Measurements from ENCODE around the gene LRP2. TPM values are rescaled to one million over a fixed set of nuclear protein-coding genes. Genes with fewer than 3 reads are reported as not detected.
"Not testable (repeated sequence)": the region's sequence is repeated elsewhere in the genome, so short reads cannot be mapped to it uniquely, and the experiment has no call there.

The LRP2 gene
- total RNA-seq, 2 donors from 2014 or later, result 0.37 to 0.70 TPM

DNA sequence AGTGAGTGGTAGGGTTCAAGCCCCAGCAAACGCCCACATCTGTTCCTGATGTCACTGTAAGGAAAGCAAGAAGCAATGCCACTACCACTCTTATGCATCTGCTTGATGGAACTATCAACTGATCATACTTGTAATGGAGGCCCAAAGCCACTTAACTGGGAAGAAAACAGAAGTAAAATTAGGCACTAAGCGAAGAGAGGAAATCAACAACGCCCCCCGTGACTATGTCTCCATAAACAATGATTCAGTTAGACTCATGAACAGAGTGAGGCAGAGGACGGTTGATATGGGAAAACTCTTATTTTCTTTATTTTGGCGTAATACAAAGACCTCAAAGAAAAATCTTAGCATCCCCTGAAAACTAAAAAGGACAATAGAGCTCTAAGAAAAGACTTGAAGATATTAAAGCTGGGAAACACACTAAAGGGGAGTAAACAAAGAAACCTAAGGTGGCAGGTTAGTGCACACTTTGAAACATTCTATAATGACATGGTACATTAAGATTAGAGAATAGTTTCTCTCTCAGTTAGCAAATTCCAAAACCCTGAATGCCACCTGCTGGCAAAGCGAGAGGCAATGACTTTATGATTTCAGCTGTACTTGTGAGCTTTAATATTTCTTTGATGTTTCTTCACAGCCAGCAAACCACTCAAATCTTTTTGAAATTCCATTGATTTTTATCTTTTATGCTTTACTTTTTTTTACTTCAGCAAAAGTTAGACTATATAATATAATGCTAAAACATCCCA lies 86.5 kb downstream of the LRP2 start:
- Mint-ChIP-seq H3K36me3 (ENCODE audit: insufficient read depth in 2 of 2) (no peaks in the 10 kb centered on the region), H3K27ac (no peak overlapping the region), H3K9me3 (no peaks in the 10 kb centered on the region), H3K4me3 (no peak overlapping the region), H3K27me3 (ENCODE audit: low read depth) (no peaks in the 10 kb centered on the region), H3K4me1 (ENCODE audit: low read depth) (no peaks in the 10 kb centered on the region)
- ATAC-seq (replicated peaks in 1 of 2) (no peak), DNase-seq (no peak)

DNA sequence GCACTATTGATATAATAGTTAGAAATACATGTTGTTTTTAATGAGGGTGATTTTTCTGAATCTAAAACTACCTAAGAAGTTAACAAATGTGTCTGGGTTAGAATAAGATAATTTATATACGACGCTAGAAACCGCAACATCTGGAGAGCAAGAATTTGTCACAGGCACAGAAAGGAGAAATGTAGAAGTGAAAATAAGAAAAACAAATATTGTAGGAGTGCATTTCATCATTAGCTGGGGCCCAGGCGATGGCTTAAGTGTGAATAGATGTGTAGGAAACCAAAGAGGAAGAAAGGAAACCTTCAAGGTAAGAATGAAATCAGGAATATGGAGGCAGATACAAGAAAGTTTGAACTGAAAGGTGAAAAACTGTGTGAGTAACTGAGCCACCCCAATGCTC lies 90.3 kb downstream of the LRP2 start:
- no peak for DNase-seq
- no peaks in the 10 kb centered on the region for H3K4me1 Mint-ChIP-seq (ENCODE audit: low read depth)
- no peak overlapping the region for H3K4me3 Mint-ChIP-seq
- no peak overlapping the region for H3K27ac Mint-ChIP-seq
- no peak for ATAC-seq (replicated peaks in 1 of 2)
- H3K27me3 Mint-ChIP-seq (ENCODE audit: low read depth), result no peaks in the 10 kb centered on the region
- H3K9me3 Mint-ChIP-seq, result no peaks in the 10 kb centered on the region
- no peaks in the 10 kb centered on the region for H3K36me3 Mint-ChIP-seq (ENCODE audit: insufficient read depth in 2 of 2)

DNA sequence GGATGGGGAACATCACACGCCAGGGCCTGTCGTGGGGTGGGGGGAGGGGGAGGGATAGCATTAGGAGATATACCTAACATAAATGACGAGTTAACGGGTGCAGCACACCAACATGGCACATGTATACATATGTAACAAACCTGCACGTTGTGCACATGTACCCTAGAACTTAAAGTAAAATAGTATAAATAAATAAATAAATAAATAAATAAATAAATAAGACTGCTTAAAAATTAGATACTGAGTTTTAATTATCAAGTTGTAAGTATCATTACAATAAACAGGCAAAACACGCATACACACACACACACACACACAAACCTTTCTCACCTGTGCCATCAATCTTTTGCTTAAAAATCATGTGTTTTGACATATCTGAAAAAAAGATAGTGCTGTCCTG lies 91.8 kb downstream of the LRP2 start:
- ATAC-seq (replicated peaks in 1 of 2); H3K36me3 Mint-ChIP-seq (ENCODE audit: insufficient read depth in 2 of 2); DNase-seq; H3K27ac Mint-ChIP-seq; H3K4me1 Mint-ChIP-seq (ENCODE audit: low read depth); H3K4me3 Mint-ChIP-seq; H3K27me3 Mint-ChIP-seq (ENCODE audit: low read depth); H3K9me3 Mint-ChIP-seq: not testable (repeated sequence)

DNA sequence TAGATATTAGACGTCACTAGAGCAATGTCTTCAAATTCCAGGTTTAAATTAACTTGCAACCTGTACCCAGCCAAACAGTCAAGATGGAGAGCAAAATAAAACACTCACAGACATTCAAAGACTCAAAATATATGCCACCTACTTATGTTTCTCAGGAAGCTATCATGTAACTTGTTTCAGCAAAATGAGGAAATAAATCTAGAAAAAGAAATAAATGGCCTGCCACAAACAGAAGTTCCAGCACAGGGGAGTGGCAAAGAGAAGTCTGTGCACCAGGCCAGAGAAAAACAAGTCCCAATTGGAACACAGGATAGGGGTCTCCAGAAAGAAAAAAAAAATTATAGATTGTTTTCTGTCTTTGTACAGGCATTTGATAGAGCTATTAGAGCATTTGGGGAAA lies 96.7 kb downstream of the LRP2 start:
- no peak overlapping the region for H3K4me3 Mint-ChIP-seq
- H3K36me3 Mint-ChIP-seq (ENCODE audit: insufficient read depth in 2 of 2), result no peaks in the 10 kb centered on the region
- DNase-seq, result no peak
- no peak overlapping the region for H3K27ac Mint-ChIP-seq
- peaks cover 4% of the 10 kb centered on the region for H3K27me3 Mint-ChIP-seq (ENCODE audit: low read depth)
- no peaks in the 10 kb centered on the region for H3K9me3 Mint-ChIP-seq
- no peak for ATAC-seq (replicated peaks in 1 of 2)
- no peaks in the 10 kb centered on the region for H3K4me1 Mint-ChIP-seq (ENCODE audit: low read depth)

DNA sequence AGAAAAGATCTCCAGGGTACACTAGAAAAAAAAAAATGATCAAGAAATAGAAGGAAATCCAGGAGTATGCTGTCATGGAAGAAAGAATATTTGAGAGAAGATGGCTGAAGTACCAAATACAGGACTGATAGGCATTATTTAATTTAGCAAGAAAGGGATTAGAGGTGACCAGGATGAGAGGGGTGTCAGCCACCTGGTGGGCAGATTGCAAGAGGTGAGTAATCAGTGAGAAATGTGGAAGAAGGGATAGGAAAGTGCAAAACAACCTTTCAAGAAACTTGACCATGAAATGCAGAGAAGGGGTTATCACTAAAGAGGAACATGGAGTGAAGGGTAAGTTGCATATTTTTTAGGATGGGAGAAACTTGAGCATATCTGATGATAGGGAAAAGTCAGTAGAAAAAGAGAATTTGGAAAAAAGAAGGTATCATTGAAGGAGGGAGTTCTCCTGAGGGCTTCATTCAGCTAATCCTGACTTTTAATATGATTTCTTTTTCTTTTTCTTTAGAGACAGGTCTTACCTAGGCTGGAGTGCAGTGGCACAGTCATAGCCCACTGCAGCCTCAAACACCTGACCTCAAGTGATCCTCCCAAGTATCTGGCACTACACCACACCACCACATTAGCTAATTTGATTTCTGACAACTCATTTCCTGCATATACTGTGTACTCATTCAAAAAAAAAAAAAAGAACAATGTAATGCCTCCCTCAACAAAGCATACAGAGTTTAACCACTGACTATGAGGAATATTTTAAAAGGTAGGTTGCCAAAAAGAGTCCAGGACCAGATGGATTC lies 101.3 kb downstream of the LRP2 start:
- H3K27me3 Mint-ChIP-seq (ENCODE audit: low read depth), result peaks cover 28% of the 10 kb centered on the region
- DNase-seq (no peak), ATAC-seq (replicated peaks in 1 of 2) (peak in 1 of 2 donors; percentile 39)
- H3K4me3 Mint-ChIP-seq, result no peak overlapping the region
- H3K9me3 Mint-ChIP-seq, result peaks cover 0 to 2% of the 10 kb centered on the region in 2 donors
- no peak overlapping the region for H3K27ac Mint-ChIP-seq
- no peaks in the 10 kb centered on the region for H3K4me1 Mint-ChIP-seq (ENCODE audit: low read depth)
- H3K36me3 Mint-ChIP-seq (ENCODE audit: insufficient read depth in 2 of 2), result no peaks in the 10 kb centered on the region

DNA sequence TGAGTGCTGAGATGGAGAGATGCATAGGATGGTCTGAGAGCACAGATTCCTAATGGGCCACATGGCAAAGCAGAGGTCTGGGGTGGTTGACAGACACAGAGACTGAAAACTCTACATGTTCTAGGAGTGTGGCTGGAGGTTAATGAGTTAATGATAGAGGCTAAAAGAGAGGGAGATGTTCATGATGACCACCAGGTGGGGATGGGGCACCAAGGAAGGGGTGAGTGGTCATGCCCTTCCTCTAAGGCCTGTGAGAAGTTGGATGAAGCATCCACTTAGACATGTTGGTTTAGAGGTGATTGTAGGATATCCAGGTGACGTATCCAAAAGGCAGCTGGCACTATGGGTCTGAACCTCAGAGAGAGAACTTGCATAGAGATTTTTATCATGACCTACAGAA lies 102.1 kb downstream of the LRP2 start:
- Mint-ChIP-seq H3K4me1 (ENCODE audit: low read depth) (no peaks in the 10 kb centered on the region), H3K36me3 (ENCODE audit: insufficient read depth in 2 of 2) (no peaks in the 10 kb centered on the region), H3K27me3 (ENCODE audit: low read depth) (peaks cover 28% of the 10 kb centered on the region), H3K9me3 (peaks cover 0 to 2% of the 10 kb centered on the region in 2 donors), H3K27ac (no peak overlapping the region), H3K4me3 (no peak overlapping the region)
- ATAC-seq (replicated peaks in 1 of 2) (no peak), DNase-seq (no peak)

DNA sequence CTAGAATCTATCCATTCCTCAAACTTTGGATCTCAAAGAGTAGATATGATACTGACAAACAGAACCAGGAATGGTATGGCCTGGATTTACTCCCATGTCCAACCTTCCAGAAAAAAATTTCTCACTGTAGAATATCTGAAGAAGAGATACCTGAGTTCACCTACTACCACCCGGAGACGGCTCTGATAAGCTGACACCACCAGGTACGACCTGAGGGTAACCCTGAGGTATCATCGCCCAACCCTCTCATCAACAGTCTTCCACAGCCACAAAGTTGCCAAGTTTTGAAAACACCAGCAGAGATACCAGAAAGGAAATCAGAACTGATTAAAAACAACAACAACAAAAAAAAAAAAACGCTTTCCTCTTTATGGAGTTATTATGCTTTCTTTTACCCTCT lies 102.9 kb downstream of the LRP2 start:
- no peaks in the 10 kb centered on the region for H3K4me1 Mint-ChIP-seq (ENCODE audit: low read depth)
- no peak overlapping the region for H3K27ac Mint-ChIP-seq
- peaks cover 28% of the 10 kb centered on the region for H3K27me3 Mint-ChIP-seq (ENCODE audit: low read depth)
- DNase-seq (no peak), ATAC-seq (replicated peaks in 1 of 2) (no peak)
- H3K36me3 Mint-ChIP-seq (ENCODE audit: insufficient read depth in 2 of 2), result no peaks in the 10 kb centered on the region
- no peak overlapping the region for H3K4me3 Mint-ChIP-seq
- H3K9me3 Mint-ChIP-seq, result peaks cover 0 to 2% of the 10 kb centered on the region in 2 donors

DNA sequence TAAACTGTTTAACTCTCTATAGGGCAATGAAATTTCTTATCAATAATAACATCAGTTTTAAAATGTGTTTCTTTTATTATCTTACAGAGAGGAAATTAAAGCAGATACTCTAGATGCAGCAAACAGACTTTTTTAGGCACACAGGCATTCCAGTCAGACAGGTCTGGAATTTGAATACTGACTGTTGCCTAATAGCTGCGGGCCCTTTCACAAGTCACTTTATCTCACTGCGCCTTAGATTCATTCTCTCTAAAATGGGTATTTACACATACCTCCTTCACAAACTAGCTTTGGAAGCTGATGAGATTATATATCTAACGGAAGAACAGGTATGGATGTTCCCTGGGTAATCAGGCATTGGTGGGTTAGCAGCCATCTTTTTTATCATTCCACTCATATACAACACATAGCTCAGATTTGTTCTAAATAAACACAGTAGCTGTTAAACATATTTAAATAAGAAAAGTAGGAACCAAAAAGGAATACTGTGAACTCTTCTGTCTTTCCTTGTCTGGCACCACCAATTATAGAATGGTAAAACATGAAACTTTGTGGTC lies 104.2 kb downstream of the LRP2 start:
- Mint-ChIP-seq H3K4me3 (no peak overlapping the region), H3K9me3 (peaks cover 0 to 2% of the 10 kb centered on the region in 2 donors), H3K4me1 (ENCODE audit: low read depth) (no peaks in the 10 kb centered on the region), H3K27ac (no peak overlapping the region), H3K36me3 (ENCODE audit: insufficient read depth in 2 of 2) (no peaks in the 10 kb centered on the region), H3K27me3 (ENCODE audit: low read depth) (peaks cover 28% of the 10 kb centered on the region)
- ATAC-seq (replicated peaks in 1 of 2) (no peak), DNase-seq (no peak)

DNA sequence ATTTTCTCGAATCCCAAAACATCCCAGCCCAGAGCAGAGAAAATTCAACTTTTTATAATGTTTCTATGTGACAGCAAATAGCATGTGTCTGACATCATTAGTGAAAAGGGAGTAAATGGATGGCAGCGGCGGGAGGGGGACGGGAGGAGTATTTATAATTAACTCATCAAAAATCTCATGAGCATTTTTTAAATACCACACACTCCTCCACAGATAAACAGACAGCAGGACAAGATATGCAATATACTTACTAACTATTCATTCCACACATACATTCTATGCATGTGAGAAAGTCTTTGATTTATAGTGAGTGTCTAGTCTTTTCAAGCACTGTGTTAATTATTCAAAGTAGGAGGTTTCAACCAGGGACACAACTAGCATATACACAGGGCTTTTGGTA lies 107.6 kb downstream of the LRP2 start:
- peaks cover 16% of the 10 kb centered on the region for H3K27me3 Mint-ChIP-seq (ENCODE audit: low read depth)
- no peaks in the 10 kb centered on the region for H3K36me3 Mint-ChIP-seq (ENCODE audit: insufficient read depth in 2 of 2)
- no peak for DNase-seq
- ATAC-seq (replicated peaks in 1 of 2), result no peak
- H3K4me1 Mint-ChIP-seq (ENCODE audit: low read depth), result no peaks in the 10 kb centered on the region
- H3K4me3 Mint-ChIP-seq, result no peak overlapping the region
- no peaks in the 10 kb centered on the region for H3K9me3 Mint-ChIP-seq
- H3K27ac Mint-ChIP-seq, result no peak overlapping the region

DNA sequence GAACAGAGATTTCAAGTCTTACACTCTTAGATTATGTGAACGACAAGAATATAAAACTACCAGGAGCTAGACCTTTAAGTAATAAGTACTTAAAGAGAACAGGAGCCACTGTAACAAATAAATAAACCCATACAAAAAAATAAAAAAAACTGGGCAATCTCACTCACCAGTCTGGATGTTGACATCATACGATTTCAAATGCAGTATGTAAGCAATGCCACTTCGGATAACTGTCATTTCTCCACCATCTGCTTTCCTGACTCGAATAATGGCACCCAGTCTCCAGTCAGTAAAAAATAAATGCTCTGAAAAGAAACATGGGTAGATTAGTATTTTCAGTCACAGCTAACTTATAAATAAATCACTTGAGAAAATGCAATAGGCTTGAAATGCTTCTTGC lies 115.1 kb downstream of the LRP2 start:
- Mint-ChIP-seq H3K27ac (no peak overlapping the region), H3K9me3 (peaks cover 0 to 2% of the 10 kb centered on the region in 2 donors), H3K4me3 (no peak overlapping the region), H3K4me1 (ENCODE audit: low read depth) (no peaks in the 10 kb centered on the region), H3K36me3 (ENCODE audit: insufficient read depth in 2 of 2) (no peaks in the 10 kb centered on the region), H3K27me3 (ENCODE audit: low read depth) (no peaks in the 10 kb centered on the region)
- no peak for DNase-seq
- ATAC-seq (replicated peaks in 1 of 2), result no peak

DNA sequence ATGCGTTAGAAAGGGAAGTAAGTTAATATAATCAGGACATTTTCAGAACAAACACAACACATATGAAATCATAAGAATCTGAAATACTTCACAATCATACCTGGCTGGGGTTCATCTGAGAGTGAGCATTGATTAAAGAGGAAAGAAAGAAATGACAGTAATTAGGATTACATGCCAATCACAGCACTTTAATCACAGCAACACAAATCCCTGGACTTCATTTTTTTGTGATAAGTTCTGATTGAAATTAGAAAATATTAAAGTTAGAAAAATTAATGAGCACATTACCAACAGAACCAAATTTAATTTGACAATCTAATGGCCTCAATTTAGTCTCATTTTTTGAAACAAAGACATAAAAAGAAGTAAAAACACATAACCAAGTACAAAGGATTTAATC lies 121.9 kb downstream of the LRP2 start:
- Mint-ChIP-seq H3K36me3 (ENCODE audit: insufficient read depth in 2 of 2) (no peaks in the 10 kb centered on the region), H3K9me3 (no peaks in the 10 kb centered on the region), H3K27me3 (ENCODE audit: low read depth) (no peaks in the 10 kb centered on the region), H3K27ac (no peak overlapping the region), H3K4me3 (no peak overlapping the region), H3K4me1 (ENCODE audit: low read depth) (no peaks in the 10 kb centered on the region)
- ATAC-seq (replicated peaks in 1 of 2), result no peak
- DNase-seq, result no peak

DNA sequence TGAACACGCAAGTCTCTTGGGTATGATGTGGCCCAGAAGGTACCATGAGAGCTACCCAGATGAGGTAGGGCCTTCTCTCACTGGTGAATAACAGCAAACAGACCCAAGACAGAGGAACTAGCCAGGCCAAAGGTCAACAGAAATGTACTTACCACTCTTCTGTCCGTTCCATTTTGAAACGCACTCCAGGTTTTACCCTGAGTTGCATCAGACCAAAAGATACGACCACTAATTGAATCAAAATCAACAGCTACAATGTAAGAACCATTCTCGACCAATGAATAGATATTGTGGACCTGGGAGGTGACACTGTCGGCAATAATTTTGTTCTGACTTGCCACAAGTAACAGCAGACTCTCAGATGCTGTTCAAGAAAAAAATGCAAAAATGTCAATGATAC lies 124.4 kb downstream of the LRP2 start:
- Mint-ChIP-seq H3K36me3 (ENCODE audit: insufficient read depth in 2 of 2) (no peaks in the 10 kb centered on the region), H3K4me1 (ENCODE audit: low read depth) (no peaks in the 10 kb centered on the region), H3K9me3 (no peaks in the 10 kb centered on the region), H3K27ac (no peak overlapping the region), H3K27me3 (ENCODE audit: low read depth) (no peaks in the 10 kb centered on the region), H3K4me3 (no peak overlapping the region)
- ATAC-seq (replicated peaks in 1 of 2) (no peak), DNase-seq (no peak)

DNA sequence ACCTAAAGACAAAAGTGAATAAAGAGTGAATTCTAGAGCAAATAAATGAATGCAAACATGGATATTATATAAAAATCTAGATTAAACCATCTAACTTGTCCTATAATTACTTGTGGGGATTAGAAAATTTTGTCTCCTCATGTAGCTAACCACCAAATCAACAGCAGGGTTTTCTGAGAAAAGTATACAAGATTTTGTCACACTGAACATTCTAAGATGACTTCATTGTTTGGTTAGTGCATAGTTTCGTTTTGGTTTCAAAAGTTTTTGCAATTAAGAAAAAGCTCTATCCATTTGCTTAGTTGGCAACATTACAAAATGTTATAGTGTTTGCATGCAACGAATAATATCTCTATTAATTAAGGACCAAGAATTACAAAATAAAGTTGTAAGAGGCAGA lies 125.0 kb downstream of the LRP2 start:
- ATAC-seq (replicated peaks in 1 of 2), result no peak
- no peaks in the 10 kb centered on the region for H3K4me1 Mint-ChIP-seq (ENCODE audit: low read depth)
- no peak for DNase-seq
- H3K27ac Mint-ChIP-seq, result no peak overlapping the region
- H3K9me3 Mint-ChIP-seq, result no peaks in the 10 kb centered on the region
- H3K27me3 Mint-ChIP-seq (ENCODE audit: low read depth), result no peaks in the 10 kb centered on the region
- H3K36me3 Mint-ChIP-seq (ENCODE audit: insufficient read depth in 2 of 2), result no peaks in the 10 kb centered on the region
- no peak overlapping the region for H3K4me3 Mint-ChIP-seq

Measured in activated T-cell treated with anti-CD3 and anti-CD28 coated beads, Interleukin-2, amount 50 U/mL, for 72 hours (primary cell).